Osteocyte (in vitro differentiated cells): ENCODE results near the gene TRA2A. TPM values are rescaled to one million over a fixed set of nuclear protein-coding genes. Genes with fewer than 3 reads are reported as not detected.

Experiments used
- DNase-seq: peaks from one replicate; pipeline ENCODE4 v3.0.0; 2021; ENCODE audit warnings: mixed read lengths; ENCODE audit not compliant: unreplicated experiment; ENCODE audit errors: extremely low spot score
- H3K27ac Mint-ChIP-seq: one replicate; pipeline ENCODE4 v1.8.0; 2021; ENCODE audit warnings: mild to moderate bottlenecking, mixed read lengths; ENCODE audit not compliant: unreplicated experiment
- H3K27me3 Mint-ChIP-seq: one replicate; pipeline ENCODE4 v1.8.0; 2021; ENCODE audit warnings: mixed read lengths; ENCODE audit not compliant: unreplicated experiment
- H3K36me3 Mint-ChIP-seq: one replicate; pipeline ENCODE4 v1.8.0; 2021; ENCODE audit warnings: mixed read lengths; ENCODE audit not compliant: unreplicated experiment
- H3K4me1 Mint-ChIP-seq: one replicate; pipeline ENCODE4 v1.8.0; 2021; ENCODE audit warnings: mixed read lengths; ENCODE audit not compliant: unreplicated experiment
- H3K4me3 Mint-ChIP-seq: one replicate; pipeline ENCODE4 v1.8.0; 2021; ENCODE audit warnings: mild to moderate bottlenecking, moderate library complexity, mixed read lengths; ENCODE audit not compliant: unreplicated experiment
- H3K9me3 Mint-ChIP-seq: one replicate; pipeline ENCODE4 v1.8.0; 2021; ENCODE audit warnings: mixed read lengths; ENCODE audit not compliant: unreplicated experiment
- CTCF ChIP-seq: fragments of 200-600 bp; sonication (generic); IDR thresholded peaks from 2 replicates; pipeline ENCODE4 v1.5.0; 2021; ENCODE audit warnings: antibody characterized with exemption, mild to moderate bottlenecking, moderate library complexity
- total RNA-seq: library from RNA; stranded (reverse); gene quantifications from 2 replicates; pipeline ENCODE4 v1.2.1, GENCODE V29; 2021

Gene TRA2A
- total RNA-seq, 1 donor from 2014 or later = 78.8 TPM

- peaks cover 6% of the 10 kb centered on the region for H3K27me3 Mint-ChIP-seq
- no peak for TF ChIP-seq CTCF
- H3K4me3 Mint-ChIP-seq = peak overlapping the region; percentile 87
- peaks cover 30% of the 10 kb centered on the region for H3K4me1 Mint-ChIP-seq
- no peak for DNase-seq
- H3K27ac Mint-ChIP-seq = peak overlapping the region; percentile 87
- H3K36me3 Mint-ChIP-seq = no peaks in the 10 kb centered on the region
- no peaks in the 10 kb centered on the region for H3K9me3 Mint-ChIP-seq
Measured at GRCh38 chr7:23472556-23472955, 59.2 kb downstream of the TRA2A start.

- Mint-ChIP-seq H3K4me1 (peaks cover 33% of the 10 kb centered on the region), H3K9me3 (no peaks in the 10 kb centered on the region), H3K4me3 (peak overlapping the region; percentile 86), H3K27me3 (peaks cover 5% of the 10 kb centered on the region), H3K27ac (peak overlapping the region; percentile 97), H3K36me3 (no peaks in the 10 kb centered on the region)
- no peak for TF ChIP-seq CTCF
- DNase-seq = no peak
Measured at GRCh38 chr7:23472046-23472445, 59.7 kb downstream of the TRA2A start.

- no peak for TF ChIP-seq CTCF
- Mint-ChIP-seq H3K27ac (peak overlapping the region; percentile 97), H3K36me3 (no peaks in the 10 kb centered on the region), H3K4me1 (peaks cover 38% of the 10 kb centered on the region), H3K9me3 (no peaks in the 10 kb centered on the region), H3K27me3 (no peaks in the 10 kb centered on the region), H3K4me3 (peak overlapping the region; percentile 96)
- DNase-seq = peak; percentile 92
Measured at GRCh38 chr7:23471106-23471859, 60.5 kb downstream of the TRA2A start.

GRCh38 chr7:23470330-23471105 lies 61.3 kb downstream of the TRA2A start, which contains the start of gene IGF2BP3:
IGF2BP3 (minus strand) TSS chr7:23470491; CDS start chr7:23470110, 381 bp downstream.
- H3K27ac Mint-ChIP-seq = peak within 1 kb of the TSS; percentile 97
- H3K27me3 Mint-ChIP-seq = no peaks in the 10 kb centered on the region
- no peaks in the 10 kb centered on the region for H3K36me3 Mint-ChIP-seq
- peaks cover 46% of the 10 kb centered on the region for H3K4me1 Mint-ChIP-seq
- no peaks in the 10 kb centered on the region for H3K9me3 Mint-ChIP-seq
- peak within 1 kb of the TSS; percentile 96 for H3K4me3 Mint-ChIP-seq
- peak; percentile 95 for DNase-seq
- no peak for TF ChIP-seq CTCF

- Mint-ChIP-seq H3K27ac (peak overlapping the region; percentile 96), H3K4me3 (peak overlapping the region; percentile 96), H3K27me3 (no peaks in the 10 kb centered on the region), H3K4me1 (peaks cover 46% of the 10 kb centered on the region), H3K9me3 (no peaks in the 10 kb centered on the region), H3K36me3 (no peaks in the 10 kb centered on the region)
- DNase-seq = no peak
- TF ChIP-seq CTCF = no peak
Measured at GRCh38 chr7:23469961-23470250, 61.9 kb downstream of the TRA2A start.
